ENCODE measurements around the gene PALM. TPM values are rescaled to one million over a fixed set of nuclear protein-coding genes. Genes with fewer than 3 reads are reported as not detected.
"Not testable (repeated sequence)": the region's sequence is repeated elsewhere in the genome, so short reads cannot be mapped to it uniquely, and the experiment has no call there.

The PALM gene
- total RNA-seq, 1 donor from 2014 or later = 87.1 TPM

- Mint-ChIP-seq H3K36me3 (peaks cover 19% of the 10 kb centered on the region), H3K4me3 (no peak overlapping the region), H3K27me3 (ENCODE audit: low read depth) (no peaks in the 10 kb centered on the region), H3K4me1 (no peaks in the 10 kb centered on the region), H3K27ac (no peak overlapping the region), H3K9me3 (peaks cover 2% of the 10 kb centered on the region)
- TF ChIP-seq, protein P1, sequence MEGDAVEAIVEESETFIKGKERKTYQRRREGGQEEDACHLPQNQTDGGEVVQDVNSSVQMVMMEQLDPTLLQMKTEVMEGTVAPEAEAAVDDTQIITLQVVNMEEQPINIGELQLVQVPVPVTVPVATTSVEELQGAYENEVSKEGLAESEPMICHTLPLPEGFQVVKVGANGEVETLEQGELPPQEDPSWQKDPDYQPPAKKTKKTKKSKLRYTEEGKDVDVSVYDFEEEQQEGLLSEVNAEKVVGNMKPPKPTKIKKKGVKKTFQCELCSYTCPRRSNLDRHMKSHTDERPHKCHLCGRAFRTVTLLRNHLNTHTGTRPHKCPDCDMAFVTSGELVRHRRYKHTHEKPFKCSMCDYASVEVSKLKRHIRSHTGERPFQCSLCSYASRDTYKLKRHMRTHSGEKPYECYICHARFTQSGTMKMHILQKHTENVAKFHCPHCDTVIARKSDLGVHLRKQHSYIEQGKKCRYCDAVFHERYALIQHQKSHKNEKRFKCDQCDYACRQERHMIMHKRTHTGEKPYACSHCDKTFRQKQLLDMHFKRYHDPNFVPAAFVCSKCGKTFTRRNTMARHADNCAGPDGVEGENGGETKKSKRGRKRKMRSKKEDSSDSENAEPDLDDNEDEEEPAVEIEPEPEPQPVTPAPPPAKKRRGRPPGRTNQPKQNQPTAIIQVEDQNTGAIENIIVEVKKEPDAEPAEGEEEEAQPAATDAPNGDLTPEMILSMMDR (IDR thresholded peaks at IDR 0.05; ENCODE audit: unreplicated experiment) = no peak
- no peak for DNase-seq (ENCODE audit: low spot score in 2 of 2, unreplicated experiment in 2 of 2)
Measured at GRCh38 chr19:738509-739128, 29.9 kb downstream of the PALM start.

DNA sequence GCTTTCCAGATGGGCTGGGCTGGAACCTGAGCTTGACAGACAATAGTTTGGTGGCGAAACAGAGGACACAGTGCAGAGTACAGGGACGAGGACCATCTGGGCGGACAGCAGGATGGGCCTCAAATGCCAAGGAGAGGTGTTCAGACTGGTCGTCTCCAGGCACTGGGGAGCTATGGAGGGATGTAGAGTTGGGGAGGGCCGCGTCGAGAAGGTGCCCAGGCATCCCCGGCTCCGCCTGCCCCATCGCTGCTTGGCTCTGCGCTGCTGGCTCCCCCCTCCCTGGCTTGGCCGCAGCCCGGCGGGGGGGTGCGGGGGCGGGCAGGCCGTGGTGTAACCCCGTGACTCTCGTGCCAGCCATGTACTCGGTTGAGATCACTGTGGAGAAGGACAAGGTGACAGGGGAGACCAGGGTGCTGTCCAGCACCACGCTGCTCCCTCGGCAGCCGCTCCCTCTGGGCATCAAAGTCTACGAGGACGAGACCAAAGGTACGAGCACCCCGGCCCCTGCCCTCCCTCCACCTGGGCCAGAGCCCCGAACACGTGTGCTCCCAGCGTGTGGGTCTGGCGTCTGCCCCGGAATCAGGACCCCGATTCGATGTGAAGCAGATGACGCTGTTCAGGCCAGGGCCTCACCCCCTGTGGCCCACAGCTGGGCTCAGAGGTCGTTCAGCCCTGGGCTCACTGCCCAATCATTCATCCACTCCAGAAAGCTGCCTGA is 31.4 kb downstream of the PALM start:
- Mint-ChIP-seq H3K27me3 (ENCODE audit: low read depth) (no peaks in the 10 kb centered on the region), H3K9me3 (peaks cover 4% of the 10 kb centered on the region), H3K4me3 (no peak overlapping the region), H3K36me3 (peaks cover 13% of the 10 kb centered on the region), H3K27ac (no peak overlapping the region), H3K4me1 (no peaks in the 10 kb centered on the region)
- TF ChIP-seq, protein P1 (IDR thresholded peaks at IDR 0.05; ENCODE audit: unreplicated experiment) = no peak
- DNase-seq (ENCODE audit: low spot score in 2 of 2, unreplicated experiment in 2 of 2) = no peak

DNA sequence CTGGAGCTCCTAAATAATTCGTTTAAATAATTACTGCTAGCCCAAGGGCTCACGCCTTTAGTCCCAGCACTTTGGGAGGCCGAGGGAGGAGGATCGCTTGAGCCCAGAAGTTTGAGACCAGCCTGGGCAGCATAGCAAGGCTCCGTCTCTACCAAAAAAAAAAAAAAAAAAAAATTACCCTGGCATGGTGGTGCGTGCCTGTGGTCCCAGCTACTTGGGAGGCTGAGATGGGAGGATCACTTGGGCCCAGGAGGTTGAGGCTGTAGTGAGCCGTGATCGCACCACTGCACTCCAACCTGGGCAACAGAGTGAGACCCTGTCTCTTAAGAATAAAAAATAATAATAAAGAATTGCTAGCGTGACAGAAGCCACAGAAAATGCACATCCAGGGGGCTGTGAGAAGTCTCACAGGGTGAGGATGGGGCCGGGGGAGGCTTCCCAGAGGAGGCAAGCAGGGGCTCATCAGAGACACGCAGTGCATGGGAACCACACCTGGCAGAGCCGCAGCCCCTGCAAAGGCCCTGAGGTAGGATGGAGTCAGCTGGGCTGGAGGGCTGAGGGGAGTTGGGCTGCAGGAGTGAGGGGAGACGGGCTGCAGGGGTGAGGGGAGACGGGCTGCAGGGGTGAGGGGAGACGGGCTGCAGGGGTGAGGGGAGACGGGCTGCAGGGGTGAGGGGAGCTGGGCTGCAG is 32.2 kb downstream of the PALM start:
- not testable (repeated sequence) for H3K27me3 Mint-ChIP-seq (ENCODE audit: low read depth); DNase-seq (ENCODE audit: low spot score in 2 of 2, unreplicated experiment in 2 of 2); H3K27ac Mint-ChIP-seq; H3K9me3 Mint-ChIP-seq; H3K4me1 Mint-ChIP-seq; H3K4me3 Mint-ChIP-seq
- H3K36me3 Mint-ChIP-seq = peaks cover 14% of the 10 kb centered on the region

- Mint-ChIP-seq H3K36me3 (peaks cover 16% of the 10 kb centered on the region), H3K27me3 (ENCODE audit: low read depth) (no peaks in the 10 kb centered on the region), H3K27ac (no peak overlapping the region), H3K4me3 (no peak overlapping the region), H3K9me3 (peaks cover 4% of the 10 kb centered on the region), H3K4me1 (no peaks in the 10 kb centered on the region)
- TF ChIP-seq, protein P1 (IDR thresholded peaks at IDR 0.05; ENCODE audit: unreplicated experiment) = no peak
- DNase-seq (ENCODE audit: low spot score in 2 of 2, unreplicated experiment in 2 of 2) = no peak
Measured at GRCh38 chr19:741506-742131, 32.9 kb downstream of the PALM start.

GRCh38 chr19:742540-743075 is 33.9 kb downstream of the PALM start:
- no peaks in the 10 kb centered on the region for H3K27me3 Mint-ChIP-seq (ENCODE audit: low read depth)
- no peak for DNase-seq (ENCODE audit: low spot score in 2 of 2, unreplicated experiment in 2 of 2)
- H3K4me1 Mint-ChIP-seq = no peaks in the 10 kb centered on the region
- H3K4me3 Mint-ChIP-seq = no peak overlapping the region
- TF ChIP-seq, protein P1 (IDR thresholded peaks at IDR 0.05; ENCODE audit: unreplicated experiment) = no peak
- peaks cover 4% of the 10 kb centered on the region for H3K9me3 Mint-ChIP-seq
- no peak overlapping the region for H3K27ac Mint-ChIP-seq
- peaks cover 11% of the 10 kb centered on the region for H3K36me3 Mint-ChIP-seq

Data from mesothelial cell of epicardium (in vitro differentiated cells).